KMS-11 (cell line): Measurements from ENCODE around the gene CSN3.

Experiments
- H2AFZ ChIP-seq: fragments of 200-600 bp; sonication (generic); 2 replicates; pipeline ENCODE4 v1.6.1; 2016; ENCODE audit warnings: antibody characterized with exemption, mixed run types, low read depth
- H3K27ac ChIP-seq: fragments of 200-600 bp; sonication (generic); 2 replicates; pipeline ENCODE4 v1.6.1; 2016; ENCODE audit warnings: mild to moderate bottlenecking, mixed run types
- H3K27me3 ChIP-seq: fragments of 200-600 bp; sonication (generic); 2 replicates; pipeline ENCODE4 v1.6.1; 2017; ENCODE audit warnings: mild to moderate bottlenecking, low read depth, mixed run types, moderate library complexity; ENCODE audit not compliant: insufficient read depth
- H3K36me3 ChIP-seq: fragments of 200-600 bp; sonication (generic); 2 replicates; pipeline ENCODE4 v1.6.1; 2017; ENCODE audit warnings: mild to moderate bottlenecking, mixed run types; ENCODE audit not compliant: insufficient read depth
- H3K4me1 ChIP-seq: fragments of 200-600 bp; sonication (generic); 2 replicates; pipeline ENCODE4 v1.6.1; 2016; ENCODE audit warnings: mild to moderate bottlenecking, low read depth, mixed run types; ENCODE audit not compliant: poor library complexity, severe bottlenecking
- H3K4me2 ChIP-seq: fragments of 200-600 bp; sonication (generic); 2 replicates; pipeline ENCODE4 v1.7.0; 2016; ENCODE audit warnings: mild to moderate bottlenecking, mixed run types
- H3K4me3 ChIP-seq: fragments of 200-600 bp; sonication (generic); IDR thresholded peaks from 2 replicates; pipeline ENCODE4 v1.6.1; 2017; ENCODE audit warnings: low read depth, low read length, mixed read lengths; ENCODE audit not compliant: insufficient read depth
- H3K79me2 ChIP-seq: fragments of 200-600 bp; sonication (generic); 2 replicates; pipeline ENCODE4 v1.6.1; 2016; ENCODE audit warnings: low read depth, mixed run types; ENCODE audit not compliant: insufficient read depth
- H3K9ac ChIP-seq: fragments of 200-600 bp; sonication (generic); 2 replicates; pipeline ENCODE4 v1.6.1; 2016; ENCODE audit warnings: mild to moderate bottlenecking, mixed run types
- H4K20me1 ChIP-seq: fragments of 200-600 bp; sonication (generic); 2 replicates; pipeline ENCODE4 v1.6.1; 2016; ENCODE audit warnings: mild to moderate bottlenecking, mixed run types; ENCODE audit not compliant: insufficient read depth
- TF ChIP-seq, protein P1 (sequence below): fragments of 200-600 bp; sonication (generic); conservative IDR thresholded peaks from 2 replicates; pipeline ENCODE4 v1.6.1; 2017; ENCODE audit warnings: low read depth, mild to moderate bottlenecking, antibody characterized with exemption, low read length, moderate library complexity, mixed read lengths

Gene CSN3

GRCh38 chr4:70280567-70280966, 38.2 kb downstream of the CSN3 start:
- no peak overlapping the region for H3K4me3 ChIP-seq
- H3K27ac ChIP-seq: no peak overlapping the region
- H3K36me3 ChIP-seq: no peaks in the 10 kb centered on the region
- H3K4me1 ChIP-seq: no peaks in the 10 kb centered on the region
- no peaks in the 10 kb centered on the region for H4K20me1 ChIP-seq
- H3K9ac ChIP-seq: no peak overlapping the region
- no peaks in the 10 kb centered on the region for H3K27me3 ChIP-seq
- H3K4me2 ChIP-seq: no peak overlapping the region
- TF ChIP-seq, protein P1, sequence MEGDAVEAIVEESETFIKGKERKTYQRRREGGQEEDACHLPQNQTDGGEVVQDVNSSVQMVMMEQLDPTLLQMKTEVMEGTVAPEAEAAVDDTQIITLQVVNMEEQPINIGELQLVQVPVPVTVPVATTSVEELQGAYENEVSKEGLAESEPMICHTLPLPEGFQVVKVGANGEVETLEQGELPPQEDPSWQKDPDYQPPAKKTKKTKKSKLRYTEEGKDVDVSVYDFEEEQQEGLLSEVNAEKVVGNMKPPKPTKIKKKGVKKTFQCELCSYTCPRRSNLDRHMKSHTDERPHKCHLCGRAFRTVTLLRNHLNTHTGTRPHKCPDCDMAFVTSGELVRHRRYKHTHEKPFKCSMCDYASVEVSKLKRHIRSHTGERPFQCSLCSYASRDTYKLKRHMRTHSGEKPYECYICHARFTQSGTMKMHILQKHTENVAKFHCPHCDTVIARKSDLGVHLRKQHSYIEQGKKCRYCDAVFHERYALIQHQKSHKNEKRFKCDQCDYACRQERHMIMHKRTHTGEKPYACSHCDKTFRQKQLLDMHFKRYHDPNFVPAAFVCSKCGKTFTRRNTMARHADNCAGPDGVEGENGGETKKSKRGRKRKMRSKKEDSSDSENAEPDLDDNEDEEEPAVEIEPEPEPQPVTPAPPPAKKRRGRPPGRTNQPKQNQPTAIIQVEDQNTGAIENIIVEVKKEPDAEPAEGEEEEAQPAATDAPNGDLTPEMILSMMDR: no peak
- H2AFZ ChIP-seq: no peak overlapping the region
- no peaks in the 10 kb centered on the region for H3K79me2 ChIP-seq

GRCh38 chr4:70288651-70289050, 46.3 kb downstream of the CSN3 start:
- no peak overlapping the region for H3K27ac ChIP-seq
- TF ChIP-seq, protein P1: no peak
- no peaks in the 10 kb centered on the region for H4K20me1 ChIP-seq
- H2AFZ ChIP-seq: no peak overlapping the region
- no peak overlapping the region for H3K9ac ChIP-seq
- no peaks in the 10 kb centered on the region for H3K79me2 ChIP-seq
- no peaks in the 10 kb centered on the region for H3K36me3 ChIP-seq
- H3K4me1 ChIP-seq: no peaks in the 10 kb centered on the region
- no peaks in the 10 kb centered on the region for H3K27me3 ChIP-seq
- H3K4me2 ChIP-seq: no peak overlapping the region
- H3K4me3 ChIP-seq: no peak overlapping the region

- Histone ChIP-seq H3K27ac (no peak overlapping the region), H3K27me3 (no peaks in the 10 kb centered on the region), H3K36me3 (no peaks in the 10 kb centered on the region), H4K20me1 (no peaks in the 10 kb centered on the region), H3K9ac (no peak overlapping the region), H2AFZ (no peak overlapping the region), H3K4me1 (peaks cover 14% of the 10 kb centered on the region), H3K4me2 (no peak overlapping the region), H3K79me2 (no peaks in the 10 kb centered on the region), H3K4me3 (no peak overlapping the region)
- TF ChIP-seq, protein P1: no peak
These were observed 48.9 kb downstream of the CSN3 start for GRCh38 chr4:70291341-70291740.

DNA sequence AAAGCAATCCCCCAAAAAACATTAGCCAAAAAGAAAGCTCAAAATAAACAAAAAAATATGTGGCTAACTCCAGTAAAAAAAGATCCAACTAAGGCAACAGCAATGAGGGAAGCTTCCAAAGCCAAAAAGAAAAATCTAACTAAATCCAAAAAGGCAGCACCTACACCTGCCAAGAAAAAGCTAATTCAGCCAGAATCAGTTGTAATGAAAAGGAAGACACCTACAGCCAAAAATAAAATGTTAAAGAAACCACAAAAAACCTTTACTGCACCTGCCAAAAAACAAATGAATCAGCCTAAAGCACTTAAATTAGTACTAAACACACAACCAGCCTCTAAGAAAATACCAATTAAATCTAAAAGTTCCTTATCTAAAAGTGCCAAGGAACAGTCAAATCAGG, 55.2 kb downstream of the CSN3 start:
- Histone ChIP-seq H3K36me3 (no peaks in the 10 kb centered on the region), H3K27me3 (no peaks in the 10 kb centered on the region), H3K4me2 (peak overlapping the region; percentile 69), H2AFZ (peak overlapping the region; percentile 29; the same call in 1 of the 2 replicates), H3K9ac (no peak overlapping the region), H3K4me1 (peaks cover 48% of the 10 kb centered on the region), H4K20me1 (no peaks in the 10 kb centered on the region), H3K27ac (peak overlapping the region; percentile 42), H3K79me2 (no peaks in the 10 kb centered on the region), H3K4me3 (no peak overlapping the region)
- TF ChIP-seq, protein P1: no peak
